ENCODE data around the gene ATP10A.

The ATP10A gene

GRCh38 chr15:25693321-25694238 lies 169.5 kb downstream of the ATP10A start:
- DNase-seq, result no peak

DNA sequence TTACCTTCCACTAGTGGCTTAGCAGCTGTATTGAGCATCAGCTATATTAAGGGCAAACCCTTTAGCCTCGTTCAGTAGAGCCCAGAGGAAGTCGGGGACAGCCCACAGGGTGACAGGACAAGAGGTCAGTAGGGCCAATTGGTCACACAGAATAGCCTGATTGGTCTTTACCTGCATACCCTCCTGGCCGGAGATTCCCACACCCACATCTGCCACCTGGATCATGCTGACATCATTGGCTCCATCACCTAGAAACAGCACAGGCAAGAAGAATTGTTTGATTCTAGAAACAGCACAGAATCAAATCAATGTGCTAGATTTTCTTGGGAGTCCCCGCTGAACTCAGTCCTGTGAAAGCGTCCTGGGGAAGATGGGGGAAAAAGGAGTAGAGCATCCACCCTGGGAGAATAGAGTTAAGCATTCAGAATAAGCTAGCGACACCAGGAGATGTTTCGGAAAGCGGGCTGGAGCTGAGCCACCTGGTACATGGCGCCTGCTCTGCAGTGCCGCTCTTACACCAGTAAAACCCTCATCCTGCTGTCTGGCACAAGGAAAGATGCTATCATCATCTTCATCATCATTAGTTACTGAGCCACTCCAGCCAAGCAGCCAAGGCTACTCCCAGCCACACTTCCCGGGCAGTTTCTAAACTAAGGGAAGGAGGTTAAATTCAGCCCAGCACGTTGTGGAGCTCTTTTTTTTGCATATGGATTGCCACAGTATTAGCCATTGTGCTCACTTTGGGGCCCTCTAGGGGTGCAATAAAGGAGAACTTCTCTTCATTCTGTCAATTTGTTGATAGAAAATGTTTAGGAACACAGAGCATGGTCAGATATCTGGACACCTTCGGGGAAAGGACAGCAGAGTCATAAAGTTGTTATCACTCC lies 171.3 kb downstream of the ATP10A start:
- no peak for DNase-seq

- DNase-seq, result no peak
Measured at GRCh38 chr15:25690673-25691543, 172.2 kb downstream of the ATP10A start.

- no peak for DNase-seq
Measured at GRCh38 chr15:25689592-25689991, 173.5 kb downstream of the ATP10A start.

DNA sequence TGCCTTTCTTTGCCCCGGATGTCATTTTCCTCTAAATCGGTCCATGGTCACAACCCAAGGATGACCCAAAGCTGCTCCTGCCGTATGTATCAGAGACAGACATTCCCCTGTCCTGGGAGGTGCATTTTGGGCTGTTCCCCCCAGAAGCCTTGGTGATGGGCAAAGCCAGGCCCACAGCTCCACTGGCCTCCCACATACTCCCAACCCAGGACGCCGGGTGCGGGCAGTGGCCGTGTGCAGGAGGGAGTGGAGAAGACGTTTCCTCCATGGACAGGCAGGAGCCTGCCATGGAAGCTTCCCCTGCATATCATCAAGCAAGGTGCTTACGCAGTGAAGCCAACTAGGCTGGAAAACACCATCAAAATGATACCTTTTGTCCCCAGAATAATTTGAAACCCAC lies 175.0 kb downstream of the ATP10A start:
- no peak for DNase-seq

DNA sequence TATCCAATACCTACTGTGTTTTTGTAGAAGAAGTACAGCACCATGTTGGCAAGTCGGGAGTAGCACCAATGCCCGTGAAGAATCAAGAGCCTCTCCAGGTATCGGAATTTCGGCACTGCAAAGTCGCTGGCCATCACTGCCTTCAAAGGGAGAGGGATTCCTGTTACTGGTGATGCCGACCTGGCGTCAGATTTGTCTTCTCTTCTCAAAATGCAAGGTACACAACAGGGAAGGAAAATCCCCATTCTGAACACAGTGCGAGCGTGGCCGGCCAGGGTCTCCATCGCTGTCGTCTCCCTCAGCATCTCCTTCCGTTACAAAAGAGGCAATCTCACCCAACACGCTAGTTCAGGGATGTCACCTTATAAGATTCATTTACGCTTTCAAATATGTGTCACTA lies 175.4 kb downstream of the ATP10A start:
- DNase-seq, result no peak

DNA sequence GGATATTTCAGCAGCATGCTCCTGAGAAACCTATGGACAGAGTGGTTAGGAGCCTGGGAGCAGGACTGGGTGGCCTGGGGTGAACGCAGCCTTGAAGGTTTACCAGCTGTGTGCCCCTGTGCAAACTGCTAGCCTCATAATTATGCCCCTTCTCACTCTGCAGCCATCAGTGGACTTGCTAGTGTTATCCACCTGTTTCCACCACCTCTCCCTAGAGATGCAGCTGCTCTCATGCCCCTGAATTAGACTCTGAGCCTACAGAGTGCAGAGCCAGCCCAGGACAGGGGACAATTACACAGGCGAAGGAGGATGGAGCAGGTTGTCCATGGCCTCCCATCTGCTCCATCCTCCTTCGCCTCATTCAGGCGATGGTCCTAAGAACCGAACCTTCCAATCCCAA lies 175.9 kb downstream of the ATP10A start:
- no peak for DNase-seq

DNA sequence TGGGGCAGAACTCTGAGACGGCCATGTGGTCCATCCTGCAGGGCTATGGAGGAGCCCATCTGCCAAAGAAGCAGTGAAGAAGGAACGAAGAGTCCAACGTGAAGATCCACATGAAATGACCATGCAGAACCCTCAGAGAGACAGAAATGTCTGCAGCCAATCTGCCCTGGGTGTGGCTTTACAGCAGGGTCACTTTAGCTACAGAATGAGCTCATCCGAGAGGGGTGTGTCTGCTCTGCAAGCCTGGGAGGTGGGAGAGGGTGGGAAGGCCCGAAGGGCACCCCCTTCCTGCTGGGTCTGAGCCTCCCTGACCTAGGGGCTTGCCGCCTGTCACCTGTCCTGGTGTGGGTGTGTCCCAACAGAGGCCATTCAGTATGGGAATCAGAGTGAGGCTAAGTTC lies 176.3 kb downstream of the ATP10A start:
- no peak for DNase-seq

- DNase-seq, result no peak
Measured at GRCh38 chr15:25684521-25685431, 178.4 kb downstream of the ATP10A start.

DNA sequence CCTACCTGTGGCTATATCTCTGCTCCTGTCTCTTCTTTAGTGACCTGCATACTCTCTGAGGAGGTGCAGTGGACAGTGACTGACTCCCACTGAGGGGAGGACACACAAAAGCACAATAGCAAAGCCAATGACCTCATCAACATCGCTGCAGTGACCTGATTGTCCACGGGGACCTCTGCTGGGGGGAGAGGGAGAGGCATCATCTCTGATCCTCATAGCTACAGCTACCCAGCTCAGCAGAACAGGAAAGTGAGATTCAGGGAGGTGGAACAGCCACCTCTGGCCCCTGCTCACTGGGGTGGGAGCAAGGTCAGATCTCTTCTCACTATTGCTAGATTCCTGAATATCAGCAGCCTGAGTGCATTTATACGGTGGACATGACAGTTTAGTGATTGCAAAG lies 179.2 kb downstream of the ATP10A start:
- no peak for DNase-seq

DNA sequence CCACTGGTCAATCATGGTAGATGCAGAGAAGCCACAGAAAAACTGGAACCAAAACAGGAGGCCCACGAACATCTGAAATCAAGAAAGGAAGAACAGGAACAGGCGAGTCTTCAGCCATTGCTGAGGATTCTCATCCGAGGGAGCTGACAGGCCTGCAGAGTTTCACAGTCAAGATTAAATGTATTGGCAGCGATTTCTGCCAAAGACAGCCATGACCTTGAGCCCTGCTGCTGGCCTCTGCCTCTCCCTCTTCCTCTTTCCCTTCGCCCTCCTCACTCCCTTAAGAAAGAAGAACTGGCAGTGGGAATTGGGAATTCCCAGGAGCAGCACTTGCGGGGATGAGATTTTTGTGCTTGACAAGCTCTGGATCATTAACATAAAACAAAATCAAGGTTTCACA lies 179.7 kb downstream of the ATP10A start:
- no peak for DNase-seq

DNA sequence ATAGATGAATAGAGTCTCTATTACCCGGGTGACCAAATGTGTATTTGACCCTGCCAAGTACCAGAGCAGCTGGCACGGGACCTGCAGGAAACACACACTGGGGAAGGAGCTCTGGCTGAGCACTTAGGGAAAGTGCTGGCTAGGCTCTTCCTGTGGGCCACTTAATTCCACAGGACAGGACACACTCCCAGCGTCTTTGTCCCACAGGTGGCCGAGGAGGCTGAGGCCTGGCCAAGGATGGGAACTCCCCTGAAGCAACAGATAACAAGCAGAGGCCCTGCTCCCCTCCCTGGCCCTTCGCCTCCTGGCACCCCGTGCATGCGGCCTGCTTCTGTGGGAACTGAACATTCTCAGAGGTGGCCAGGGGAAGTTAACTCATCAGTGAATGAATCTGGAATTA lies 180.8 kb downstream of the ATP10A start:
- no peak for DNase-seq

GRCh38 chr15:25680686-25681025 lies 182.5 kb downstream of the ATP10A start:
- DNase-seq, result no peak

GRCh38 chr15:25679964-25680685 lies 183.0 kb downstream of the ATP10A start:
- DNase-seq, result no peak

DNA sequence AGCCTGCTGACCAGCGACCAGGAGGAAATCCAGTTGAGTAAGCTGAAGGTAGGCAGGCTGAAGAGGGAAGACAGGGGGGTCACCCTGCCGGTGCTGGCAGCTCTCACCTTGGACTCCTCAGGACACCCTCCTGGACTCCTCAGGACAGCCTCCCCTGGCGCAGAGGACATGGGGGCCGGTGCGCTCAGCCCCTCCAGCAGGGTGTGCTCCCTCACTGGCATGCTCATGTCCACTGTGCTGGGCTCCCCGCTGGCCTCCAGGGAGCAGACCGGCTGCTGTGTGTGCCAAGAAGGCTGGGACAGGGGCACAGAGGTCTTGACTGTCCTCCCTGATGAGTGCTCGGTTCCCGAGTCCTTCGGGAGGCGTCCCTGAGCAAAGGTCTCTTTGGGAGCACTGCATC lies 183.6 kb downstream of the ATP10A start:
- DNase-seq, result no peak

DNA sequence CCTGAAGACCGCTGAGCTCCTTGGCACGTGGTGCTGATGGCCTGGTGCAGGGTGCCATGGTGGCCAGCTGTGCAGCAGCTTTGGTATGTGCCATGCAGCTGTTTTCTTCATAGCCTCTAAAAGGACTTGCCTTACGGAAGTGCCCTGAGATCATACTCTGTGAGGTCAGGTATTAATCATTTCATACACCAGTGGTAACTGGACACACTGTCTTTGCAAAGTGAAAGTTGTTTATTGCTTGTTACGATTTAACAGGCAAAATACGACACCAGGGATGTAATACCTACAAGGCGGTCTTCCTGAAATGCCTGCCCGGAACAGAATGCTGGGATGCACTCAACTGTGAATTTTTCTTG lies 184.6 kb downstream of the ATP10A start:
- DNase-seq, result no peak

GRCh38 chr15:25677719-25678499 lies 185.2 kb downstream of the ATP10A start:
- DNase-seq, result no peak

GRCh38 chr15:25676070-25676469 lies 187.1 kb downstream of the ATP10A start:
- no peak for DNase-seq

- DNase-seq, result no peak
Measured at GRCh38 chr15:25675396-25675795, 187.7 kb downstream of the ATP10A start.

GRCh38 chr15:25674913-25675312 lies 188.2 kb downstream of the ATP10A start:
- DNase-seq, result no peak
